ENCODE data around the gene SLC20A1.
"Not testable (repeated sequence)": the region's sequence is repeated elsewhere in the genome, so short reads cannot be mapped to it uniquely, and the experiment has no call there.

The SLC20A1 gene

GRCh38 chr2:112645310-112646101 lies at the start of gene SLC20A1:
Gene SLC20A1, plus strand, starts transcription at chr2:112645939. Its CDS starts 890 bp downstream, at chr2:112646829.
- DNase-seq = peak; percentile 75 to 99 (median 96)

- DNase-seq = no peak
These were observed 48.0 kb upstream of the SLC20A1 start for GRCh38 chr2:112597537-112598322.

- DNase-seq = no peak
These were observed 45.1 kb upstream of the SLC20A1 start for GRCh38 chr2:112600634-112601033.

- no peak for DNase-seq
These were observed 44.0 kb upstream of the SLC20A1 start for GRCh38 chr2:112601754-112602153.

GRCh38 chr2:112602917-112603316 lies 42.8 kb upstream of the SLC20A1 start:
- no peak for DNase-seq

- no peak for DNase-seq
These were observed 42.0 kb upstream of the SLC20A1 start for GRCh38 chr2:112603731-112604130.

GRCh38 chr2:112604952-112605351 lies 40.8 kb upstream of the SLC20A1 start:
- DNase-seq = no peak

GRCh38 chr2:112605926-112606325 lies 39.8 kb upstream of the SLC20A1 start:
- DNase-seq = peak in 16 of 56 donors; percentile 4 to 61 (median 20)

GRCh38 chr2:112606547-112606946 lies 39.2 kb upstream of the SLC20A1 start:
- DNase-seq = no peak

- no peak for DNase-seq
These were observed 37.9 kb upstream of the SLC20A1 start for GRCh38 chr2:112607680-112608438.

- DNase-seq = not testable (repeated sequence)
These were observed 36.4 kb upstream of the SLC20A1 start for GRCh38 chr2:112609320-112609719.

- DNase-seq = not testable (repeated sequence)
These were observed 33.5 kb upstream of the SLC20A1 start for GRCh38 chr2:112612283-112612682.

- DNase-seq = no peak
These were observed 31.4 kb upstream of the SLC20A1 start for GRCh38 chr2:112614201-112614840.

- DNase-seq = no peak
These were observed 30.7 kb upstream of the SLC20A1 start for GRCh38 chr2:112615051-112615450.

- DNase-seq = not testable (repeated sequence)
These were observed 29.9 kb upstream of the SLC20A1 start for GRCh38 chr2:112615798-112616197.

GRCh38 chr2:112618383-112618782 lies 27.4 kb upstream of the SLC20A1 start:
- DNase-seq = no peak

GRCh38 chr2:112621790-112622527 lies 23.8 kb upstream of the SLC20A1 start:
- no peak for DNase-seq

- DNase-seq = no peak
These were observed 23.2 kb upstream of the SLC20A1 start for GRCh38 chr2:112622528-112622849.

GRCh38 chr2:112623913-112624777 lies 21.6 kb upstream of the SLC20A1 start:
- DNase-seq = no peak

Measured in nucleus accumbens (tissue), 56 donors.